Prostate gland (tissue), 2 donors: Measurements from ENCODE around the gene GOLGA6C. TPM values are rescaled to one million over a fixed set of nuclear protein-coding genes. Genes with fewer than 3 reads are reported as not detected.

ENCODE experiments used
- DNase-seq: peaks from one replicate; pipeline ENCODE4 v3.0.0-alpha.2; 2019; ENCODE audit warnings: low spot score
- H3K27ac ChIP-seq, 2 donors: fragments of 200-600 bp; sonication (generic); 2 replicates each; pipeline ENCODE4 v1.5.1; 2017 to 2019
- H3K27me3 ChIP-seq: fragments of 200-600 bp; sonication (generic); replicated peaks from 2 replicates; pipeline ENCODE4 v1.5.1; 2019; ENCODE audit not compliant: insufficient read depth
- H3K36me3 ChIP-seq, 2 donors: fragments of 200-600 bp; sonication (generic); 1 replicate in 1 of 2; 2 replicates in 1 of 2; pipeline versions ENCODE4 v1.5.1 to v1.8.1; 2017 to 2019
- H3K4me1 ChIP-seq: fragments of 200-600 bp; sonication (generic); replicated peaks from 2 replicates; pipeline ENCODE4 v1.5.1; 2019
- H3K4me3 ChIP-seq, 2 donors: fragments of 200-600 bp; sonication (generic); 2 replicates each; pipeline ENCODE4 v1.5.1; 2017 to 2019
- H3K9me3 ChIP-seq: fragments of 200-600 bp; sonication (generic); 2 replicates; pipeline ENCODE4 v1.5.1; 2017
- CTCF ChIP-seq, 4 experiments: fragments of 200-600 bp in 2 of 4; fragments of 450-650 bp in 2 of 4; sonication (generic) in 2 of 4; IDR thresholded peaks; 1 replicate in 3 of 4; 2 replicates in 1 of 4; pipeline ENCODE4 v1.5.1; 2016 to 2019; ENCODE audit warnings: antibody characterized with exemption in 4 of 4, mild to moderate bottlenecking in 2 of 4, moderate library complexity in 2 of 4
- POLR2A ChIP-seq: fragments of 450-650 bp; IDR thresholded peaks from one replicate; pipeline ENCODE4 v1.6.1; 2016; ENCODE audit warnings: antibody characterized with exemption, mild to moderate bottlenecking
- POLR2AphosphoS5 ChIP-seq: sonication (generic); formaldehyde crosslinking; IDR thresholded peaks from one replicate; pipeline ENCODE4 v1.6.1; 2017; ENCODE audit warnings: antibody characterized with exemption
- WGBS: methylation state at CpG from one replicate; pipeline ENCODE4 v1.1.5; 2018; 5-methylcytosine and 5-hydroxymethylcytosine counted together
- intact Hi-C: fragments of 100-400 bp; cut with DNase I; formaldehyde crosslinking; loops from one replicate; pipeline ENCODE4 v1.14.2; 2022
- total RNA-seq, 2 donors: library from RNA; depleted of rRNA; stranded (reverse); fragments of >200 nt; gene quantifications; one replicate each; pipeline ENCODE4 v1.1.0, GENCODE V29; 2016

GOLGA6C gene
- total RNA-seq, 2 donors from 2014 or later, result 1.5 TPM; not detected in 1

GRCh38 chr15:75227663-75228280 is 30.4 kb upstream of the GOLGA6C start:
- DNase-seq, result no peak
- no peaks in the 10 kb centered on the region for H3K27me3 ChIP-seq
- no peaks in the 10 kb centered on the region for H3K36me3 ChIP-seq
- no peaks in the 10 kb centered on the region for H3K9me3 ChIP-seq
- H3K4me1 ChIP-seq, result no peaks in the 10 kb centered on the region
- 86% methylated on average over 13 of the region's 13 CpGs for WGBS
- no peak overlapping the region for H3K27ac ChIP-seq
- H3K4me3 ChIP-seq, result no peak overlapping the region
- intact Hi-C loops, result no loop called here
- no peak for TF ChIP-seq POLR2AphosphoS5
- no peak for TF ChIP-seq CTCF (IDR thresholded peaks at IDR 0.05)
- no peak for TF ChIP-seq POLR2A

- H3K4me1 ChIP-seq, result no peaks in the 10 kb centered on the region
- no peak overlapping the region for H3K4me3 ChIP-seq
- no peaks in the 10 kb centered on the region for H3K36me3 ChIP-seq
- intact Hi-C loops, result no loop called here
- no peaks in the 10 kb centered on the region for H3K27me3 ChIP-seq
- H3K9me3 ChIP-seq, result no peaks in the 10 kb centered on the region
- TF ChIP-seq POLR2A, result no peak
- no peak for TF ChIP-seq POLR2AphosphoS5
- TF ChIP-seq CTCF (IDR thresholded peaks at IDR 0.05), result no peak
- no peak for DNase-seq
- 84% methylated on average over 9 of the region's 9 CpGs for WGBS
- H3K27ac ChIP-seq, result no peak overlapping the region
Observed at GRCh38 chr15:75228787-75229186, 29.3 kb upstream of the GOLGA6C start.

GRCh38 chr15:75229191-75230015 is 28.7 kb upstream of the GOLGA6C start:
- TF ChIP-seq POLR2AphosphoS5 (no peak), POLR2A (no peak), CTCF (IDR thresholded peaks at IDR 0.05) (no peak)

GRCh38 chr15:75230016-75230343 is 28.2 kb upstream of the GOLGA6C start:
- Histone ChIP-seq H3K9me3 (no peaks in the 10 kb centered on the region), H3K4me1 (no peaks in the 10 kb centered on the region), H3K27me3 (peaks cover under 1% of the 10 kb centered on the region), H3K27ac (no peak overlapping the region), H3K4me3 (no peak overlapping the region), H3K36me3 (no peaks in the 10 kb centered on the region)
- TF ChIP-seq POLR2A (no peak), POLR2AphosphoS5 (no peak), CTCF (IDR thresholded peaks at IDR 0.05) (no peak)
- intact Hi-C loops, result no loop called here
- 83% methylated on average over 2 of the region's 2 CpGs for WGBS
- no peak for DNase-seq

More at GRCh38 chr15:75229191-75230015, 28.7 kb upstream of the GOLGA6C start:
- intact Hi-C loops, result no loop called here
- Histone ChIP-seq H3K27ac (no peak overlapping the region), H3K4me1 (no peaks in the 10 kb centered on the region), H3K9me3 (no peaks in the 10 kb centered on the region), H3K27me3 (no peaks in the 10 kb centered on the region), H3K36me3 (no peaks in the 10 kb centered on the region), H3K4me3 (no peak overlapping the region)
- WGBS, result 92% methylated on average over 21 of the region's 21 CpGs
- DNase-seq, result no peak
